M059J (cell line): ENCODE measurements around the gene RASAL1. TPM values are rescaled to one million over a fixed set of nuclear protein-coding genes. Genes with fewer than 3 reads are reported as not detected.

ENCODE experiments used
- DNase-seq: peaks from one replicate; pipeline ENCODE4 v3.0.0-alpha.2; 2012; ENCODE audit warnings: low read depth
- total RNA-seq: library from RNA; depleted of rRNA; stranded (reverse); fragments of >200 nt; shearing (Covaris generic); gene quantifications from 2 replicates; pipeline ENCODE4 v1.2.3, GENCODE V29; 2014; rRNA removed

RASAL1 gene
- total RNA-seq, 1 experiment from 2014 or later = not detected

DNA sequence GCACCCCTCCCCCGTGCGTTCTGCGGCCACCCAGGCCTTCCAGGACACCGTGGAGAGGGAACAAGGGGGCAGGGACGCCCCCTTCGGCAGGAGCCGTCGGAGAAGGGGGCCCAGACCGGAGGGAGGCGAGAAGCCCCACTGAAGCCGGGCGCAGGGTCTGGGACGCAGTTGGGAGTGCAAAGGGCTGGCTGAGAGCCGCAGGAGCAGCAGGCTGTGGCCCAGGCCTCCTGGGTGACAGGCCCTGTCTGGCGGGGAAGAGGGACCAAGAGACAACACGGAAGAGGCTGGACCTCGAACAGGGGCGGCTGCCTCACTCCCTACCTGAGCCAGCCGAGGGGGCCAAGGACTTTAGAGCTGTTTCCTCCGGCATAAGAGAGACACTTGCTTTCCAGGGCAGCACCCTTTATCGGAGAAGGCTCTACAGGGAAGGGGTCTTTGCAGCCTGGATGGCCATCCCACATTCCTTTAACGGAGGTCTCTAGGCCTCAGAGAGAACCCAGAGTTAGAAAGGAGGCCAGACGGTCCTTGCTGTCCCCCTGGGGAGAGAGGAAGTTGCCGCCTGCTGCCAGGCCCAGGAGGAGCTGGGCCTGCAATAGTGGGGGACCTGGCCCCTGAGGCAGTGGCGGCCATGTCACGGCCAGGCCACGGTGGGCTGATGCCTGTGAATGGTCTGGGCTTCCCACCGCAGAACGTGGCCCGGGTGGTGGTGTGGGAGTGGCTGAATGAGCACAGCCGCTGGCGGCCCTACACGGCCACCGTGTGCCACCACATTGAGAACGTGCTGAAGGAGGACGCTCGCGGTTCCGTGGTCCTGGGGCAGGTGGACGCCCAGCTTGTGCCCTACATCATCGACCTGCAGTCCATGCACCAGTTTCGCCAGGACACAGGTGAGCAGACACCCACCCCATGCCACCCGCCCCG, 77.7 kb downstream of the RASAL1 start:
- no peak for DNase-seq

DNA sequence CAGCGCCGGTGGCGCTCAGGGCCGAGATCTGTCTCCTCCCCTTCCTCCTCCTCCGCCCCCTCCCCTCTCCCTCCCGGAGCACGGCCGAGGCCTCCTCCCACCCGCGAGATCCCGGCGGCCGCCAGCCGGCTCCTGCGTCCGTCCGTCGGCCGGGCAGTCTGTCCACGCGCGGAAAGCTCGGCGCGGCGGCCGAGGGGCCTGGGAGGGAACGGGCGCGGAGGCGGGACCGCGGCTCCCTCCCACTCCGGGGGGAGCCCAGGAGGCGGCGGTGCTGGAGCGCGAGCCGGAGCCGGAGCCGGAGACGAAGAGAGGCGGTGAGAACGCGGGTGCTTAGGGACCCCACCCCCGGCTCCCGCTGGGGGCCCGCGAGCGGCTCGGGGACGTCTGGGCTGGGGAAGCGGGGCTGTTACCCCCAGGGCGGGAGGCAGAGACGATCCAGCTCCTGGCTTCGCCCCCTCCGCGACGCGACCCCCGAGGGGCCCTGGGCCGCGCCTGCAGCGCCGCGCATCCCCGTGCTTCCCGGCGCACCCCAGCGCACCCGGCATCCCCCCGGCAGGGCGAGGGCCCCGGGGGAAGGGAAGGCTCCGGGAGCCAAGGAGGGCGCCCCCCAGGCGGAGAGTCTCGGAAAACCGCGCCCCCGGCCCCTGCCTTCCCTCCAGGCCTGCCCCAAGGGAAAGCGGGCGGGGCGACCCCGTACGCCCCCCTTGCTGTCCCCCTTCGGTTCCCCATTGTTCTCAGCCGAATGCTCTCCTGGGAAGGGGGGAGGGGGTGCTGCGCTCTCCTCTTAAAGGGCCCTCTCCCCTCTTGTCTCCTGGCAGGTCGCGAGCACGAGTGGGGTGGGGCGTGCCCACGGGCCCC, 78.7 kb downstream of the RASAL1 start, which contains the start of gene DTX1:
Gene DTX1, plus strand, starts transcription at position 100 of the 858 bp plus-strand sequence. CDS start 1,463 bp downstream, outside the sequence.
- no peak for DNase-seq

DNA sequence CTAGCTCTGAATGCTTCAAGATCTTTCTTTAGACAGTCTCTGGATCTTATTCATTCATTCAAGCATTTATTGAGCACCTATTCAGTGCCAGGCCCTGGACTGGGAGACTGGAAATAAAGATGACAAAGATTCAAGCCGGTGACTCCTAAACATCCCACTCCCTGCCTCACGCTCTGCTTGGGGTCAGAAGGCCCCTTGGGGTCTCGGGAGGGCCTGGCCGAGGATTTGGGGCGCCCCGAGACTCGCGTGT, 79.3 kb downstream of the RASAL1 start:
- DNase-seq = no peak

DNA sequence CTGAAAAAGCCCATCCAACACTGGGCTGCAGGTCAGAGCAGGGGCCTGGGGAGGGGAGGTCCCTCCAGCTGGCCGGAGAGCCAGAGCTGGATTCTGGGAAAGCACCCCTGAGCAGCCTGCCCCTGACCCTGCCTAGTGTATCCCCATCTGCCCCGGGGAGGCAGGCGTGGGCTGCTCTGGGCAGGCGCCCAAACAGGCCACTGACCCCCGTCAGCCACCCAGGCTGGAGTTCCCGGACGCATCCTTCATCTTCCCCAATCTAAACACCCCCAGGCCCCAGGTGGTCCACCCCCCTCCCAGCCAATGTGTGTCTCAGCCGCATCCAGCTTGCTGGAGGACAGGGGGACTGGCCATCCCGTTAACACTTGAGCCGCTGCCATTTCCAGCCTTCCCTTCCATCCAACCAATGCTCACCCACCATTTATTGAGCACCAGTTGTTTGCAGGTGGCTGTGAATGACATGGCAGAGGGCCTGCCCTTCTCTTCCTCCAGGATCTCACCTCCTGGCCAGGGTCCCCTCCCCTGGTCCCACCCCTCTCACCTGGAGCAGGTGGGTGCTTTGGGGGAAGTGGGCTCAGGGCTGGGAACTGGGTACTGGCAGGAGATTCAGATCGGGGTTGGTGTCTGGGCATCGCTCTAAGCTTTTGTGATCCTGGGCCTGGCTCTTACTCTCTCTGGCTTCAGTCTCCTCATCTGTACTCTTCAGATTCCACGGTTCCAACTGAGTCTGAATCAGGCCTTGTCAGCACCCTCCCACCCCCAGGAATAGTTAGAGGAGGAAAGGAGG, 79.8 kb downstream of the RASAL1 start:
- DNase-seq = no peak

DNA sequence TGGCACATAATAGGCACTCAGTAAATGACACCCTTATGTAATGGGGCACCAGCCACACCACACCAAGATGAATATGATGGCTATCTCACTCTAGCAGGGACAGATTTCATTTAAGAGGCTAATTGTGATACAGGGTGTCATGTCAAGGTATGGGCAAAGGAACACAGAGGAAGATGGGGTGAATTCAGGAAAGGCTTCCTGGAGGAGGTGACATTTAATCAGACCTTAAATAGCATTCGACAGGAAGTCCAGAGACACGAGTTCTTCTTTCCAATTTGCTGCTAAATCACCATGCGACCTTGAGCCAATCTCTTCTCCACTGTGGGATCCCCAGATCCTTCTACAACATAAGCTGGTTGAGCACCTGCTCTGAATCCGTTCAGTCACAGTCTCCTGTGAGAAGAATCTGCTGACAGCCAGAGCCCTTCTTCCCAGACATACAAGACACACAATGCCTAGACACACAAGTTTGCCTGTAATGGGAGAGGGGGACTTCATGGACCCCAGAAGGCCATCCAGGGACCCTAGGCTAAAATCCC, 80.5 kb downstream of the RASAL1 start:
- DNase-seq = no peak

DNA sequence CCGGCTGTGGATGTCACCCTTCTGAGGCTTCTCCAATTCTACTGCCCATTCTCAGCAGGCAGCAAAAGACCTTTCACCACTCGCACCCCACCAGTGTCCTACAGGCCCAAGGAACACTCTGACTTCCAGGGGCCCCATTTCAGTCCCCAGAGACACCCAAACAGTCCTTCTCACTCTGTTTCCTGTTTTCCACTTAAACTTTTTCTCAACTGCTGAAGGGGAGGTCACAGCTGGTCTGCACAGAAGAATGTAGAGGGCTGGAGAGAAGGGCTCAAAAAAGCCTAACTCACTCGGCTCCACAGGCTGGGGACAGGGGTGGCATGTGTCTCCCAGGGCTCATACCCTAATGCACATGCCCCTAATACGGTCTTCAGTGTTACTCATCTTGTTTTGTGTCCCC, 83.2 kb downstream of the RASAL1 start:
- DNase-seq = no peak

DNA sequence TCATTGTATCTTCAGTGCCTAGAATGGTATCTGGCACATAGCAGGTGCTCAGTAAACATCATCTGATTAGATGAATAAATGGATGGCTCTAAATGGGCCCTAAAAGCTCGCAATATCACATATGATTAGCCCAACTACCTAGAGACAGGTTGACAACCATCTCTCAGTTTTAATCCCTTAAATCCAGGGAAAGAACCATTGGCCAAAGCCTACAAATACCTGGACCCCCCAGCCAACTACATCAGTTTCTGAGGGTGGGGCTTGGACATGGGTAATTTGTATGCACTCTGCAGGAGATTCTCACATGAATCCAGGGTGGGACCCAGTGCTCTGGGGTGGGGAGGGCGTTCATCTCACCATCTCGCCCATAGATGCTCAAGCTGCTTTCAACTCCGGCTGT, 83.8 kb downstream of the RASAL1 start:
- no peak for DNase-seq

DNA sequence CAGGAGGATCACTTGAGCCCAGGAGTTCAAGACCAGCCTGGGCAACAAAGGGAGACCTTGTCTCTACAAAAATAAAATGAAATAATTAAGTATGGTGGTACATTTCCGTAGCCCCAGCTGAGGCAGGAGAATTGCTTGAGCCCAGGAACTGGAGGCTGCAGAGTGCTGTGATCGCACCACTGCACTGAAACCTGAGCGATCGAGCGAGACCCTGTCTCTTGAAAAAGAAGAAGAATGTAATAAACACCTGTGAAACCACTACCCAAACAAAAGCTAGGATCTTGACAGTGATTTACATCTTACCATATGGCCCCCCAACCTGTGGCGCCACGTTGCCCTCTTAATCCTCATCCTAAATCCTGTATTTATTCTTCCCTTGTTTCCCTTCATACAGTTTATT, 84.8 kb downstream of the RASAL1 start:
- DNase-seq = no peak

DNA sequence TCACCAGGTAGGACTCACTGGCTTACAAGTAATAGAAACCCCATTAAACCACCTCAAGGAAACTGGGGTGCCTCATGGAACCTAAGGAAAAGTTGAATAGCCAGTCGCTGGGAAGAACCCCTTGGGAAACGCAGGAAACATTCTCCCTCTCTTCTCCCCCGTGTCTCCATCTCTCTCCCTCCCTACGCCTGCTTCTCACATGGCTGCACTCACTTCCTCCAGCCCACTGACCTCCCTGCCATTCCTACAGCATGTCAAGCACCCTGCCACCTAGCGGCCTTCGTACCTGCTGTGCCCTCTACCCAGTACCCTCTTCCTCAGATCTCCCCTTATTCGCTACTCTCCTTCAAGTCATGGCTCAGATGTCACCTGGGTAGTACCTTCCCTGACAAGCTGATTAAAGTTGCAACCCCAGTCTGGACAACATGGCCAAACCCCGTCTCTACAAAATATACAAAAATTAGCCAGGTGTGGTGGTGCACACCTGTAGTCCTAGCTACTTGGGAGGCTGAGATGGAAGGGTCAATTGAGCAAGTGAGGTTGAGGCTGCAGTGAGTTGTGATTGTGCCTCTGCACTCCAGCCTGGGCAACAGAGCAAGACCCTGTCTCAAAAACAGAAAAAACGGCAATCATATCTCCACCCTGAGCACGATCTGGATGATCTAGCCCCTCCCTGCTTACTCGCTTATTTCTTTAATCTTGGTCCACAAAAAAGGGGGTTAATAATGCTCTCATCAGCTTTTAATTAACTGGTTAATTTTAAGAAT, 85.4 kb downstream of the RASAL1 start:
- DNase-seq = peak; percentile 40

Other genes starting within 250 kb of the RASAL1 start
- gene OAS1, start 228.8 kb downstream of the RASAL1 start, total RNA-seq = 490 and 506 TPM in 2 replicates
- gene OAS3, start 197.3 kb downstream of the RASAL1 start, total RNA-seq = 238 and 375 TPM in 2 replicates
- gene OAS2, start 157.2 kb downstream of the RASAL1 start, total RNA-seq = 275 and 362 TPM in 2 replicates
- gene DTX1, start 79.0 kb downstream of the RASAL1 start, total RNA-seq = not detected in 2 replicates
- not detected in 2 replicates for gene CFAP73, start 14.0 kb upstream of the RASAL1 start, total RNA-seq
- 21.3 and 43.1 TPM in 2 replicates for gene DDX54, start 49.7 kb upstream of the RASAL1 start, total RNA-seq
- 28.8 and 47.2 TPM in 2 replicates for gene RITA1, start 50.0 kb upstream of the RASAL1 start, total RNA-seq
- gene TPCN1, start 85.7 kb upstream of the RASAL1 start, total RNA-seq = 7.7 and 13.5 TPM in 2 replicates
- 8.0 and 12.8 TPM in 2 replicates for gene SLC8B1, start 199.3 kb upstream of the RASAL1 start, total RNA-seq
- 14.3 and 22.8 TPM in 2 replicates for gene PLBD2, start 222.8 kb upstream of the RASAL1 start, total RNA-seq